HEK293T (cell line): ENCODE results near the gene ABR.
"Not testable (repeated sequence)": the region's sequence is repeated elsewhere in the genome, so short reads cannot be mapped to it uniquely, and the experiment has no call there.

Experiments used
- FOXM1 ChIP-seq: fragments of 450-650 bp; IDR thresholded peaks from 2 replicates; pipeline ENCODE4 v1.6.1; 2017; ENCODE audit warnings: mild to moderate bottlenecking, borderline replicate concordance
- HDGF ChIP-seq: fragments of 450-650 bp; IDR thresholded peaks from 2 replicates; pipeline ENCODE4 v1.6.1; 2017; ENCODE audit warnings: antibody characterized with exemption, borderline replicate concordance
- L3MBTL2 ChIP-seq: fragments of 450-650 bp; conservative IDR thresholded peaks from 2 replicates; pipeline ENCODE4 v1.6.1; 2016; ENCODE audit warnings: mild to moderate bottlenecking
- PKNOX1 ChIP-seq: fragments of 450-650 bp; IDR thresholded peaks from 2 replicates; pipeline ENCODE4 v1.6.1; 2016
- SP1 ChIP-seq: fragments of 450-650 bp; IDR thresholded peaks from 2 replicates; pipeline ENCODE4 v1.6.1; 2017
- TARDBP ChIP-seq: fragments of 450-650 bp; IDR thresholded peaks from 2 replicates; pipeline ENCODE4 v1.6.1; 2016
- ZNF384 ChIP-seq: fragments of 450-650 bp; IDR thresholded peaks from 2 replicates; pipeline ENCODE4 v1.6.1; 2016

- not testable (repeated sequence) for TF ChIP-seq TARDBP, FOXM1, PKNOX1, L3MBTL2, ZNF384, SP1, HDGF
Measured at GRCh38 chr17:1073963-1074625, 105.7 kb downstream of the ABR start.
